Tibial nerve (tissue), 4 donors: Measurements from ENCODE around the gene SPRR1A. TPM values are rescaled to one million over a fixed set of nuclear protein-coding genes. Genes with fewer than 3 reads are reported as not detected.

Experiments
- DNase-seq, 2 donors: peaks; one replicate each; pipeline ENCODE4 v3.0.0-alpha.2; 2019; ENCODE audit warnings: low spot score in 2 of 2
- H3K27ac ChIP-seq, 4 donors: fragments of 200-600 bp; sonication (generic) in 3 of 4; one replicate each; pipeline ENCODE4 v1.5.1; 2017 to 2019; ENCODE audit warnings: mild to moderate bottlenecking in 1 of 4
- H3K27me3 ChIP-seq, 2 donors: fragments of 200-600 bp; sonication (generic) in 1 of 2; one replicate each; pipeline versions ENCODE4 v1.5.1 to v1.6.0; 2017 to 2019
- H3K36me3 ChIP-seq, 3 donors: fragments of 200-600 bp; sonication (generic); one replicate each; pipeline ENCODE4 v1.5.1; 2018 to 2019
- H3K4me1 ChIP-seq, 4 donors: fragments of 200-600 bp; sonication (generic) in 3 of 4; one replicate each; pipeline ENCODE4 v1.5.1; 2017 to 2019
- H3K4me3 ChIP-seq, 4 donors: fragments of 200-600 bp; sonication (generic) in 3 of 4; one replicate each; pipeline ENCODE4 v1.5.1; 2017 to 2019; ENCODE audit warnings: mild to moderate bottlenecking in 1 of 4, moderate library complexity in 1 of 4
- H3K9me3 ChIP-seq, 4 donors: fragments of 200-600 bp; sonication (generic) in 3 of 4; one replicate each; pipeline ENCODE4 v1.5.1; 2017 to 2019
- CTCF ChIP-seq, 5 experiments: fragments of 200-600 bp in 3 of 5; fragments of 450-650 bp in 2 of 5; sonication (generic) in 3 of 5; IDR thresholded peaks; one replicate each; pipeline ENCODE4 v1.5.1; 2016 to 2019; ENCODE audit warnings: antibody characterized with exemption in 5 of 5, mild to moderate bottlenecking in 3 of 5, moderate library complexity in 2 of 5
- EP300 ChIP-seq, 2 donors: sonication (generic); formaldehyde crosslinking; IDR thresholded peaks; one replicate each; pipeline ENCODE4 v1.6.1; 2017; ENCODE audit warnings: antibody characterized with exemption in 2 of 2, mild to moderate bottlenecking in 1 of 2
- POLR2A ChIP-seq, 2 donors: fragments of 450-650 bp; IDR thresholded peaks; one replicate each; pipeline ENCODE4 v1.6.1; 2017; ENCODE audit warnings: antibody characterized with exemption in 2 of 2, mild to moderate bottlenecking in 2 of 2, moderate library complexity in 2 of 2
- WGBS, 2 donors: methylation state at CpG; one replicate each; pipeline ENCODE4 v1.1.5; 2018; 5-methylcytosine and 5-hydroxymethylcytosine counted together
- total RNA-seq, 4 donors: library from RNA; depleted of rRNA; stranded (reverse); fragments of >200 nt; gene quantifications; one replicate each; pipeline ENCODE4 v1.1.0, GENCODE V29; 2016

The SPRR1A gene
- total RNA-seq: not detected

- no peak for DNase-seq
- H3K27me3 ChIP-seq: no peaks in the 10 kb centered on the region
- H3K4me1 ChIP-seq: no peaks in the 10 kb centered on the region
- no peaks in the 10 kb centered on the region for H3K9me3 ChIP-seq
- H3K27ac ChIP-seq: no peak within 1 kb of the TSS
- 80 to 85% methylated on average over 3 of the region's 3 CpGs for whole genome bisulfite sequencing, 2 donors
- no peak within 1 kb of the TSS for H3K4me3 ChIP-seq
- no peaks in the 10 kb centered on the region for H3K36me3 ChIP-seq
- no peak for TF ChIP-seq CTCF (IDR thresholded peaks at IDR 0.05)
- TF ChIP-seq POLR2A (IDR thresholded peaks at IDR 0.05): no peak
- TF ChIP-seq EP300 (IDR thresholded peaks at IDR 0.05): no peak
Observed at GRCh38 chr1:152983743-152984142, at the start of gene SPRR1A. Gene SPRR1A (plus strand): TSS chr1:152984081. CDS start chr1:152985231, 1,150 bp downstream.

GRCh38 chr1:152940614-152941013, 43.3 kb upstream of the SPRR1A start:
- 79 to 87% methylated on average over 1 of the region's 1 CpG for WGBS, 2 donors
- Histone ChIP-seq H3K4me3 (no peak overlapping the region), H3K4me1 (no peaks in the 10 kb centered on the region), H3K27me3 (no peaks in the 10 kb centered on the region), H3K27ac (no peak overlapping the region), H3K36me3 (no peaks in the 10 kb centered on the region), H3K9me3 (peaks cover 0 to 5% (median 0%) of the 10 kb centered on the region in 4 donors)
- TF ChIP-seq EP300 (IDR thresholded peaks at IDR 0.05) (no peak), POLR2A (IDR thresholded peaks at IDR 0.05) (no peak), CTCF (IDR thresholded peaks at IDR 0.05) (no peak)
- no peak for DNase-seq

- 72 to 73% methylated on average over 8 of the region's 8 CpGs for WGBS, 2 donors
- TF ChIP-seq POLR2A (IDR thresholded peaks at IDR 0.05) (no peak), EP300 (IDR thresholded peaks at IDR 0.05) (no peak), CTCF (IDR thresholded peaks at IDR 0.05) (no peak)
- Histone ChIP-seq H3K4me1 (no peaks in the 10 kb centered on the region), H3K36me3 (no peaks in the 10 kb centered on the region), H3K27me3 (no peaks in the 10 kb centered on the region), H3K4me3 (no peak overlapping the region), H3K27ac (no peak overlapping the region), H3K9me3 (peaks cover 0 to 4% (median 0%) of the 10 kb centered on the region in 4 donors)
- DNase-seq: no peak
Observed at GRCh38 chr1:152941037-152941711, 42.7 kb upstream of the SPRR1A start.

GRCh38 chr1:152942161-152942560, 41.7 kb upstream of the SPRR1A start:
- Histone ChIP-seq H3K4me3 (no peak overlapping the region), H3K27ac (no peak overlapping the region), H3K27me3 (no peaks in the 10 kb centered on the region), H3K9me3 (no peaks in the 10 kb centered on the region), H3K36me3 (no peaks in the 10 kb centered on the region), H3K4me1 (no peaks in the 10 kb centered on the region)
- WGBS, 2 donors: 83 to 87% methylated on average over 2 of the region's 2 CpGs
- DNase-seq: no peak
- TF ChIP-seq EP300 (IDR thresholded peaks at IDR 0.05) (no peak), CTCF (IDR thresholded peaks at IDR 0.05) (no peak), POLR2A (IDR thresholded peaks at IDR 0.05) (no peak)

- no peaks in the 10 kb centered on the region for H3K4me1 ChIP-seq
- TF ChIP-seq POLR2A (IDR thresholded peaks at IDR 0.05) (no peak), CTCF (IDR thresholded peaks at IDR 0.05) (no peak), EP300 (IDR thresholded peaks at IDR 0.05) (no peak)
- H3K36me3 ChIP-seq: no peaks in the 10 kb centered on the region
- no peaks in the 10 kb centered on the region for H3K9me3 ChIP-seq
- no peak overlapping the region for H3K4me3 ChIP-seq
- WGBS, 2 donors: 66 to 83% methylated on average over 3 of the region's 3 CpGs
- H3K27me3 ChIP-seq: no peaks in the 10 kb centered on the region
- no peak for DNase-seq
- H3K27ac ChIP-seq: no peak overlapping the region
Observed at GRCh38 chr1:152946248-152946647, 37.6 kb upstream of the SPRR1A start.
